ENCODE results near the gene TEAD1. TPM values are rescaled to one million over a fixed set of nuclear protein-coding genes. Genes with fewer than 3 reads are reported as not detected.

The TEAD1 gene
- polyA plus RNA-seq, 2 donors, result 10.4 to 11.2 TPM

DNA sequence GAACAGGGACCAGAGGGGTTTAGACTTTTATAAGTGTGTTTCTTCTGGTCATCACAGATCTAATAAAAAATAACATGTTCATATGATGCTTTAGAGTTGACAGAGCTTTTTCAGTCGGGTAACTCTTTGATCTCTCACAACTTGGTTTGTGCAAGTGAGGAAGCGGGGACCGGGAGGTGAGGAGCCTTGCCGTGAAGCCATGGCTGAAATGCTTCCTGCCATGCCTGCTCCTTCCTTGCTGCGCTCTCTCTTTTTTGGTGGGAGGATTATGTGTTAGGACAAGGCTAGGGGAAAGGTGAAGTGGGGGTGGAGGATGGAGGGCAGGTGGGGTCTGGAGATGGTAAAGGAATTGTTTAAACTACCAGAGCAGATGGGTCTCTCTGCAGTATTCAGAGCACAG, 23.8 kb downstream of the TEAD1 start:
- Histone ChIP-seq H3K9me3 (ENCODE audit: control insufficient read depth in 2 of 2, insufficient read depth in 1 of 2, low read depth in 1 of 2, low read length in 1 of 2) (no peaks in the 10 kb centered on the region), H3K27ac (ENCODE audit: low read depth in 2 of 2, low read length in 1 of 2) (peak overlapping the region in 1 of 2 donors; percentile 6), H3K4me3 (ENCODE audit: low read depth in 1 of 2, low read length in 2 of 2) (no peak overlapping the region), H3K36me3 (ENCODE audit: control insufficient read depth in 2 of 2, insufficient read depth in 2 of 2, low read length in 1 of 2) (no peaks in the 10 kb centered on the region), H3K27me3 (ENCODE audit: control insufficient read depth in 1 of 2, insufficient read depth in 2 of 2, low read length in 2 of 2) (no peaks in the 10 kb centered on the region), H3K4me1 (ENCODE audit: control insufficient read depth in 2 of 2, insufficient read depth in 2 of 2, low read length in 1 of 2) (peaks cover 0 to 9% of the 10 kb centered on the region in 2 donors)
- 74 to 76% methylated on average over 5 of the region's 5 CpGs for WGBS, 2 donors

DNA sequence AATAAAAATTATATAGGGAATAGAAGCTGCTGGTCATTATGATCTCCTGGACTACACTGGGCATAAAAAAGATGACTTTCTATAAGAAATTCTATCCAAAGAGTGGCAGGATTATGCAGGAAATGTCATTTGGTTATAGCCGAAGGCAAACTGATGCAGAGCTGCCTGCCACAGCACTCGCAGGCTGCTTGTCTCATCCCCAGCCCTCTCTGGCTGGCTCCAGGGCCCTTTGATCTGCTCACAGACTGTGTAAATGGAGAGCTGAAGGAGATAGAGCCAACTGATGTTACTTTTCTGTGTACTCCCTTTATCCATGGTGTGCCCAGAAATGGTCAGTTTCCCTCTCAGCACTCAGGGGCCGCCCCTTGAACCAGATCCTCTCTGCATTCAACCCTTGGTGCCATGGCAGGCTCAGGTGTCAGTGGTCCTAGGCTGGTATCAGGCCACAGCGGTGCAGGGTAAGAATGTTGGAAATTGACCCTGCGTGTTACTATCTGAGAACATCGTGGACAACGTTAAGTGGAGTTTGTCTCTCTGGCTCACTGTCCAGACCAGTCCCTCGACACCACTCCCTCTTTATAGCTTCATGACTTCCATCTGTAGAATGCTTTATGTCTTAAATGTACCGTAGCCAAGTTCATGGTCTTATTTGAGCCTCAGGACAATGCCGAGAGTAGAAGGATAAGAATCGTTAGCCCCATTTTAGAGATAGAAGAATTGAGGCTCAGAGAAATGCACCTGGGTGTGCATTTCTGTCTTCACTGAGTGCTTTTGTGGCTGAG, 27.8 kb downstream of the TEAD1 start:
- no peak overlapping the region for H3K4me3 ChIP-seq (ENCODE audit: low read depth in 1 of 2, low read length in 2 of 2)
- no peak overlapping the region for H3K27ac ChIP-seq (ENCODE audit: low read depth in 2 of 2, low read length in 1 of 2)
- peaks cover 4 to 6% of the 10 kb centered on the region in 2 donors for H3K4me1 ChIP-seq (ENCODE audit: control insufficient read depth in 2 of 2, insufficient read depth in 2 of 2, low read length in 1 of 2)
- no peaks in the 10 kb centered on the region for H3K27me3 ChIP-seq (ENCODE audit: control insufficient read depth in 1 of 2, insufficient read depth in 2 of 2, low read length in 2 of 2)
- no peaks in the 10 kb centered on the region for H3K9me3 ChIP-seq (ENCODE audit: control insufficient read depth in 2 of 2, insufficient read depth in 1 of 2, low read depth in 1 of 2, low read length in 1 of 2)
- no peaks in the 10 kb centered on the region for H3K36me3 ChIP-seq (ENCODE audit: control insufficient read depth in 2 of 2, insufficient read depth in 2 of 2, low read length in 1 of 2)
- WGBS, 2 donors, result 83 to 88% methylated on average over 11 of the region's 11 CpGs

GRCh38 chr11:12702999-12703453, 28.8 kb downstream of the TEAD1 start:
- WGBS, 2 donors, result 80 to 88% methylated on average over 4 of the region's 4 CpGs
- Histone ChIP-seq H3K27me3 (ENCODE audit: control insufficient read depth in 1 of 2, insufficient read depth in 2 of 2, low read length in 2 of 2) (no peaks in the 10 kb centered on the region), H3K36me3 (ENCODE audit: control insufficient read depth in 2 of 2, insufficient read depth in 2 of 2, low read length in 1 of 2) (no peaks in the 10 kb centered on the region), H3K4me1 (ENCODE audit: control insufficient read depth in 2 of 2, insufficient read depth in 2 of 2, low read length in 1 of 2) (peaks cover 4 to 9% of the 10 kb centered on the region in 2 donors), H3K27ac (ENCODE audit: low read depth in 2 of 2, low read length in 1 of 2) (no peak overlapping the region), H3K9me3 (ENCODE audit: control insufficient read depth in 2 of 2, insufficient read depth in 1 of 2, low read depth in 1 of 2, low read length in 1 of 2) (no peaks in the 10 kb centered on the region), H3K4me3 (ENCODE audit: low read depth in 1 of 2, low read length in 2 of 2) (no peak overlapping the region)

- H3K4me3 ChIP-seq (ENCODE audit: low read depth in 1 of 2, low read length in 2 of 2), result no peak overlapping the region
- H3K9me3 ChIP-seq (ENCODE audit: control insufficient read depth in 2 of 2, insufficient read depth in 1 of 2, low read depth in 1 of 2, low read length in 1 of 2), result no peaks in the 10 kb centered on the region
- no peaks in the 10 kb centered on the region for H3K36me3 ChIP-seq (ENCODE audit: control insufficient read depth in 2 of 2, insufficient read depth in 2 of 2, low read length in 1 of 2)
- H3K27me3 ChIP-seq (ENCODE audit: control insufficient read depth in 1 of 2, insufficient read depth in 2 of 2, low read length in 2 of 2), result no peaks in the 10 kb centered on the region
- no peak overlapping the region for H3K27ac ChIP-seq (ENCODE audit: low read depth in 2 of 2, low read length in 1 of 2)
- peaks cover 4 to 11% of the 10 kb centered on the region in 2 donors for H3K4me1 ChIP-seq (ENCODE audit: control insufficient read depth in 2 of 2, insufficient read depth in 2 of 2, low read length in 1 of 2)
- WGBS, 2 donors, result 76% methylated on average over 4 of the region's 4 CpGs
Observed at GRCh38 chr11:12704049-12704448, 29.8 kb downstream of the TEAD1 start.

GRCh38 chr11:12705874-12706273, 31.7 kb downstream of the TEAD1 start:
- H3K9me3 ChIP-seq (ENCODE audit: control insufficient read depth in 2 of 2, insufficient read depth in 1 of 2, low read depth in 1 of 2, low read length in 1 of 2), result no peaks in the 10 kb centered on the region
- no peaks in the 10 kb centered on the region for H3K27me3 ChIP-seq (ENCODE audit: control insufficient read depth in 1 of 2, insufficient read depth in 2 of 2, low read length in 2 of 2)
- H3K4me3 ChIP-seq (ENCODE audit: low read depth in 1 of 2, low read length in 2 of 2), result no peak overlapping the region
- no peaks in the 10 kb centered on the region for H3K36me3 ChIP-seq (ENCODE audit: control insufficient read depth in 2 of 2, insufficient read depth in 2 of 2, low read length in 1 of 2)
- 43 to 46% methylated on average over 3 of the region's 3 CpGs for WGBS, 2 donors
- peaks cover 4 to 14% of the 10 kb centered on the region in 2 donors for H3K4me1 ChIP-seq (ENCODE audit: control insufficient read depth in 2 of 2, insufficient read depth in 2 of 2, low read length in 1 of 2)
- H3K27ac ChIP-seq (ENCODE audit: low read depth in 2 of 2, low read length in 1 of 2), result no peak overlapping the region

DNA sequence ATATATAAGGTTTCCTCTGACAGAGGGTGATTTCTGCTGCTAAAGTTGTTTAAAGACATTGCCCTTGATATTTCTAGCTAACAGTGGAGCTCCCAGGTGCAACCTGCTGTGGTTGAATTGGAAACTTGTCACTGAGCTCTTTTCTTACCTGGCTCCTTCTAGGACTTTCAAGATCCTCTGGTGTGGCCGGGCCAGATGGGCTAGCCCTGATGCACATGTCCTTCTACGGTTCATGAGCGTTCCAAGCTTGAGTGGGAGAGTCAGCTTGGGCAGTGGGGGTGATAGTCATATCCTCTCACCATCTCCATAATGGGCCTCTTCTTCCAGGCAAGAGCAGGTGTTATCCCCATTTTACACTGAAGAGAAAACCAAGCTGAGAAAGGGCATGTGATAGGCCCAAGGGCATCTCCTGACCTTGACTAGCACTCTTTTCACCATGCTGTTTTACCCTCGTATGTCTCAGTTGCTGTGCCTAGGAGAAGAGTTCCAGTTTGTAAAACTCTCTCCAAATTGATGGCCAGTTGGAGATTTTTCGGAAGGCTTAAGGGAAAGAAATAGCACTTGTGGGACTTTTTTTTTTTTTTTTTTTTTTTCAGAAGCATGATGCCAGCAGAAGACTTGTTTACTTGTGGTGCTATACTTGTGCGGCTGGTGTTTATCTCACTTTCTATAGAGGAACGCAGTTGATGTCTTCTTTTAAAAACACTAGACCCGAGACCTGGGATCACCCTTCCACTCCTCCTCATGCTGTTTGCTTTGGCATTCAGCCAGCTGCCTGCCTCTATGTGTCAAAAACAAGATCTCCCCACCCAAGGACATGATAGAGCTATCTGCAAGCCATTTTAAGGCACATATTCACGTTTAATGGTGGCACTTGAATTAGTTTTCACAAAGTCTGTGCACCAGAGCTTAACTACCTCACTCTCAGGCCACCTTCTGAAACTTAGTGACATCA, 32.6 kb downstream of the TEAD1 start:
- WGBS, 2 donors, result 64 to 65% methylated on average over 9 of the region's 9 CpGs
- no peaks in the 10 kb centered on the region for H3K9me3 ChIP-seq (ENCODE audit: control insufficient read depth in 2 of 2, insufficient read depth in 1 of 2, low read depth in 1 of 2, low read length in 1 of 2)
- H3K27me3 ChIP-seq (ENCODE audit: control insufficient read depth in 1 of 2, insufficient read depth in 2 of 2, low read length in 2 of 2), result no peaks in the 10 kb centered on the region
- peak overlapping the region; percentile 3 to 36 for H3K27ac ChIP-seq (ENCODE audit: low read depth in 2 of 2, low read length in 1 of 2)
- peaks cover 4 to 14% of the 10 kb centered on the region in 2 donors for H3K4me1 ChIP-seq (ENCODE audit: control insufficient read depth in 2 of 2, insufficient read depth in 2 of 2, low read length in 1 of 2)
- H3K4me3 ChIP-seq (ENCODE audit: low read depth in 1 of 2, low read length in 2 of 2), result no peak overlapping the region
- no peaks in the 10 kb centered on the region for H3K36me3 ChIP-seq (ENCODE audit: control insufficient read depth in 2 of 2, insufficient read depth in 2 of 2, low read length in 1 of 2)

GRCh38 chr11:12707500-12707880, 33.3 kb downstream of the TEAD1 start:
- H3K36me3 ChIP-seq (ENCODE audit: control insufficient read depth in 2 of 2, insufficient read depth in 2 of 2, low read length in 1 of 2), result no peaks in the 10 kb centered on the region
- no peaks in the 10 kb centered on the region for H3K9me3 ChIP-seq (ENCODE audit: control insufficient read depth in 2 of 2, insufficient read depth in 1 of 2, low read depth in 1 of 2, low read length in 1 of 2)
- no peaks in the 10 kb centered on the region for H3K27me3 ChIP-seq (ENCODE audit: control insufficient read depth in 1 of 2, insufficient read depth in 2 of 2, low read length in 2 of 2)
- H3K27ac ChIP-seq (ENCODE audit: low read depth in 2 of 2, low read length in 1 of 2), result no peak overlapping the region
- peaks cover 4 to 14% of the 10 kb centered on the region in 2 donors for H3K4me1 ChIP-seq (ENCODE audit: control insufficient read depth in 2 of 2, insufficient read depth in 2 of 2, low read length in 1 of 2)
- no peak overlapping the region for H3K4me3 ChIP-seq (ENCODE audit: low read depth in 1 of 2, low read length in 2 of 2)

- H3K27me3 ChIP-seq (ENCODE audit: control insufficient read depth in 1 of 2, insufficient read depth in 2 of 2, low read length in 2 of 2), result no peaks in the 10 kb centered on the region
- no peaks in the 10 kb centered on the region for H3K9me3 ChIP-seq (ENCODE audit: control insufficient read depth in 2 of 2, insufficient read depth in 1 of 2, low read depth in 1 of 2, low read length in 1 of 2)
- no peaks in the 10 kb centered on the region for H3K36me3 ChIP-seq (ENCODE audit: control insufficient read depth in 2 of 2, insufficient read depth in 2 of 2, low read length in 1 of 2)
- H3K4me1 ChIP-seq (ENCODE audit: control insufficient read depth in 2 of 2, insufficient read depth in 2 of 2, low read length in 1 of 2), result peaks cover 3 to 14% of the 10 kb centered on the region in 2 donors
- H3K4me3 ChIP-seq (ENCODE audit: low read depth in 1 of 2, low read length in 2 of 2), result no peak overlapping the region
- 86 to 90% methylated on average over 1 of the region's 1 CpG for WGBS, 2 donors
- no peak overlapping the region for H3K27ac ChIP-seq (ENCODE audit: low read depth in 2 of 2, low read length in 1 of 2)
Observed at GRCh38 chr11:12711496-12711895, 37.3 kb downstream of the TEAD1 start.

DNA sequence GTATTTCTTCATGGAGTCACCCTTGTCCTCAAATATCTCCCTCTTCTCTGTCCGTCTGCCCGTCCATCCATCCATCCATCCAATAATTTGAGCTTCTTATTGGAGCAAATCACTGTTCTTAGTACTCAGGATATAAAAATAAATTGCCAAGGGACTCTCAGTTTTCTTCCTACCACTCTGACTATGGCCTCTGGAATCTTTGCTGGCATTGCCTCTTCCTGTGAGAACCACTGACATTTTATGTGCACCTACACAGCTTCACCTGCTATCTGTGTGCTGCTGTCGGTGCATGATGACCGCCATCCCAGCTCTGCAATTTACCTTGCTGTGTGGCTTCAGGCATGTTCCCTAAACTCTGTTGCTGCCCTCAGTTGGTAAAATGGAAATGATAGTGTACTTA, 37.9 kb downstream of the TEAD1 start:
- no peaks in the 10 kb centered on the region for H3K9me3 ChIP-seq (ENCODE audit: control insufficient read depth in 2 of 2, insufficient read depth in 1 of 2, low read depth in 1 of 2, low read length in 1 of 2)
- H3K36me3 ChIP-seq (ENCODE audit: control insufficient read depth in 2 of 2, insufficient read depth in 2 of 2, low read length in 1 of 2), result no peaks in the 10 kb centered on the region
- WGBS, 2 donors, result 94 to 96% methylated on average over 4 of the region's 4 CpGs
- H3K4me1 ChIP-seq (ENCODE audit: control insufficient read depth in 2 of 2, insufficient read depth in 2 of 2, low read length in 1 of 2), result peaks cover 0 to 9% of the 10 kb centered on the region in 2 donors
- no peaks in the 10 kb centered on the region for H3K27me3 ChIP-seq (ENCODE audit: control insufficient read depth in 1 of 2, insufficient read depth in 2 of 2, low read length in 2 of 2)
- H3K27ac ChIP-seq (ENCODE audit: low read depth in 2 of 2, low read length in 1 of 2), result no peak overlapping the region
- no peak overlapping the region for H3K4me3 ChIP-seq (ENCODE audit: low read depth in 1 of 2, low read length in 2 of 2)

All from esophagus (tissue), 2 donors.